ENCODE data around the gene PTPN2. TPM values are rescaled to one million over a fixed set of nuclear protein-coding genes. Genes with fewer than 3 reads are reported as not detected.

Gene PTPN2
- total RNA-seq, 1 experiment from 2014 or later, result 55.0 TPM

DNA sequence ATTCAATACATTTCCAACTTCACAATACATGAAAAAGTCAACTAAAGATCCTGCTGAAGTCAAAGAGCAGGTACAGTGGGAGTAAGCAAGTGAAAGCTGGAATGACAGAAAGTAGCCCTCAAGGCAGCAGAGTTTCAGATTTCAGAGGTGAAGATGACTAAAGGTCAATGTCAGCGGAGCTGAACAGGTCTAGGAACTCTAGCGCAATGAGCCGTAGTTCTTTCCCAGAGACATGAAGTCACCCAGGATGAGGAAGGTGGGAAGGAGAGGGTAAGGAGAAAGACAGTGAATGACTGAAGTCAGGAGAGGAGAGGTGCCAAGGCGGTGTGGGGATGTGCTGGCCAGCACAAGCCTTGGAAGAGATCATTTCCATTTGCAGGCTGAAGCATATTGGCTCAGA is 28.1 kb downstream of the PTPN2 start:
- no peak overlapping the region for H3K27ac Mint-ChIP-seq (ENCODE audit: unreplicated experiment)
- no peaks in the 10 kb centered on the region for H3K27me3 ChIP-seq (replicated peaks; ENCODE audit: control insufficient read depth, insufficient read depth, low read length)
- H3K4me1 ChIP-seq, result peaks cover 4% of the 10 kb centered on the region; the same call in 1 of the 2 replicates
- POLR2A ChIA-PET, result no interaction called here
- peaks cover 32% of the 10 kb centered on the region for H3K36me3 Mint-ChIP-seq (ENCODE audit: insufficient read depth, unreplicated experiment)
- CTCF ChIA-PET, result no interaction called here
- no peak for DNase-seq
- BruUV-seq (replicated peaks), result no TSS peak
- H3K4me1 Mint-ChIP-seq (ENCODE audit: low read depth, unreplicated experiment), result peaks cover 8% of the 10 kb centered on the region
- TF ChIP-seq, protein P1, sequence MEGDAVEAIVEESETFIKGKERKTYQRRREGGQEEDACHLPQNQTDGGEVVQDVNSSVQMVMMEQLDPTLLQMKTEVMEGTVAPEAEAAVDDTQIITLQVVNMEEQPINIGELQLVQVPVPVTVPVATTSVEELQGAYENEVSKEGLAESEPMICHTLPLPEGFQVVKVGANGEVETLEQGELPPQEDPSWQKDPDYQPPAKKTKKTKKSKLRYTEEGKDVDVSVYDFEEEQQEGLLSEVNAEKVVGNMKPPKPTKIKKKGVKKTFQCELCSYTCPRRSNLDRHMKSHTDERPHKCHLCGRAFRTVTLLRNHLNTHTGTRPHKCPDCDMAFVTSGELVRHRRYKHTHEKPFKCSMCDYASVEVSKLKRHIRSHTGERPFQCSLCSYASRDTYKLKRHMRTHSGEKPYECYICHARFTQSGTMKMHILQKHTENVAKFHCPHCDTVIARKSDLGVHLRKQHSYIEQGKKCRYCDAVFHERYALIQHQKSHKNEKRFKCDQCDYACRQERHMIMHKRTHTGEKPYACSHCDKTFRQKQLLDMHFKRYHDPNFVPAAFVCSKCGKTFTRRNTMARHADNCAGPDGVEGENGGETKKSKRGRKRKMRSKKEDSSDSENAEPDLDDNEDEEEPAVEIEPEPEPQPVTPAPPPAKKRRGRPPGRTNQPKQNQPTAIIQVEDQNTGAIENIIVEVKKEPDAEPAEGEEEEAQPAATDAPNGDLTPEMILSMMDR (IDR thresholded peaks at IDR 0.05; ENCODE audit: insufficient read depth in 1 of 2, low read depth in 1 of 2, low read length in 1 of 2, severe bottlenecking in 1 of 2, unreplicated experiment in 1 of 2), result no peak
- H3K9me3 Mint-ChIP-seq (ENCODE audit: unreplicated experiment), result no peaks in the 10 kb centered on the region
- H3K9me3 ChIP-seq, result no peaks in the 10 kb centered on the region
- H3K4me3 ChIP-seq (ENCODE audit: low read depth, low read length), result no peak overlapping the region
- no peaks in the 10 kb centered on the region; the same call in 1 of the 2 replicates for H3K36me3 ChIP-seq (ENCODE audit: control insufficient read depth, insufficient read depth, low read length)
- no peaks in the 10 kb centered on the region for H3K27me3 Mint-ChIP-seq (ENCODE audit: insufficient read depth, unreplicated experiment)
- no peak overlapping the region for H3K4me3 Mint-ChIP-seq (ENCODE audit: unreplicated experiment)
- intact Hi-C loops (cut with micrococcal nuclease; ENCODE audit: unreplicated experiment), result no loop called here

DNA sequence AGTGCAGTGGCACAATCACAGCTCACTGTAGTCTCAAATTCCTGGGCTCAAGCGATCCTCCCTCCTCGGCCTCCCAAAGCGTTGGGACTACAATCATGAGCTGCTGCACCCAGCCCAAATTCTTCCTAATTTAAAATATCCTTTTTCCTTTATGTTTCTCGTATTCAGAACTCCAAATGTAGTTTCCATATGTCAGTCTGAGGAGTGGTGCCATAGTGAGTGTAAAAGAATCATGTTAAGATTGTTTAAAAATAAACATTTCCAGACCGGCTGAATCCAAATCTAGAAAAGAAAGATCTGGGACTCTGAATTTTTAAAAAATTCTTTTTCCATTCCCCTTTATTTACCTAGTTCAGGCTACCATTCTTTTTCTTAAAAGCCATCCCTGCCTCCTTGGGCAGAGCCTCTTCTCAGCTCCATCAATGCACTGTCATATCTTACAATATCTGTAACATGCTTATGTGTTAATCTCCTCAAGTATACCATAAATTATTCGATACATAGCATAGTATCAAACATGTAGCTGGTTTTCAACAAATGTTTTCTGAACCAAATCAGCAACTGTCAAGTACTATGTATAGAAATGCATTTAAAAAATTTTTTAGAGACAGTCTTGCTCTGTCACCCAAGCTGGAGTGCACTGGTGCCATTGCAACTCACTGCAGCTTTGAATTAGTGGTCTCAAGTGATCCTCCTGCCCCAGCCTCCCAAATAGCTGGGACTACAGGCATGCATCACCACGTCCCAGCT is 31.3 kb downstream of the PTPN2 start:
- H3K27ac Mint-ChIP-seq (ENCODE audit: unreplicated experiment), result no peak overlapping the region
- ChIA-PET CTCF (no interaction called here), POLR2A (interaction anchor here (0.5 kb wide), 1 partner anchor 138 kb away, joined by 9 read pairs; no protein-coding TSS in a partner anchor)
- no peaks in the 10 kb centered on the region for H3K9me3 ChIP-seq
- peaks cover 4% of the 10 kb centered on the region; the same call in 1 of the 2 replicates for H3K4me1 ChIP-seq
- BruUV-seq (replicated peaks), result no TSS peak
- H3K36me3 ChIP-seq (ENCODE audit: control insufficient read depth, insufficient read depth, low read length), result no peaks in the 10 kb centered on the region; the same call in 1 of the 2 replicates
- H3K27me3 ChIP-seq (replicated peaks; ENCODE audit: control insufficient read depth, insufficient read depth, low read length), result no peaks in the 10 kb centered on the region
- no peaks in the 10 kb centered on the region for H3K9me3 Mint-ChIP-seq (ENCODE audit: unreplicated experiment)
- H3K4me1 Mint-ChIP-seq (ENCODE audit: low read depth, unreplicated experiment), result peaks cover 8% of the 10 kb centered on the region
- H3K4me3 Mint-ChIP-seq (ENCODE audit: unreplicated experiment), result no peak overlapping the region
- no peaks in the 10 kb centered on the region for H3K27me3 Mint-ChIP-seq (ENCODE audit: insufficient read depth, unreplicated experiment)
- no peak for DNase-seq
- intact Hi-C loops (cut with micrococcal nuclease; ENCODE audit: unreplicated experiment), result no loop called here
- H3K4me3 ChIP-seq (ENCODE audit: low read depth, low read length), result no peak overlapping the region
- TF ChIP-seq, protein P1 (IDR thresholded peaks at IDR 0.05; ENCODE audit: insufficient read depth in 1 of 2, low read depth in 1 of 2, low read length in 1 of 2, severe bottlenecking in 1 of 2, unreplicated experiment in 1 of 2), result no peak
- H3K36me3 Mint-ChIP-seq (ENCODE audit: insufficient read depth, unreplicated experiment), result peaks cover 40% of the 10 kb centered on the region

DNA sequence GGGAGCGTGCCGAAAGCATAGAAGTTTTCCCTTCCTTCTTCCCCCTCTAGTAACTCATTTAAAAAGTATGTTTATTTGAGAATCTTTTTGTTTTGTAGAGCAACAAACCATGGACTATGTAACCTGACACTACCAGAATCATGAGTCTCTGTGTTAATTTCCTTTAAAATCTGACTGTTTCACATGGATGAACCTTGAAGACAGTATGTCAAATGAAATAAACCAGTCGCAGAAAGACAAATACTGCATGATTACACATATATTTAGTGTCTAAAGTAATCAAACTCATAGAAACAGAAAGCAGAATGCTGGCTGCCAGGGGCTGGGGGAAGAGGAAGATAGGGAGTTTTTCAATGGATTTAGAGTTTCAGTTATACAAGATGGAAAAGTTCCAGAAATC is 32.3 kb downstream of the PTPN2 start:
- BruUV-seq (replicated peaks), result no TSS peak
- Mint-ChIP-seq H3K36me3 (ENCODE audit: insufficient read depth, unreplicated experiment) (peaks cover 40% of the 10 kb centered on the region), H3K9me3 (ENCODE audit: unreplicated experiment) (no peaks in the 10 kb centered on the region), H3K27me3 (ENCODE audit: insufficient read depth, unreplicated experiment) (no peaks in the 10 kb centered on the region), H3K4me1 (ENCODE audit: low read depth, unreplicated experiment) (peaks cover 8% of the 10 kb centered on the region), H3K4me3 (ENCODE audit: unreplicated experiment) (no peak overlapping the region), H3K27ac (ENCODE audit: unreplicated experiment) (no peak overlapping the region)
- POLR2A ChIA-PET, result no interaction called here
- CTCF ChIA-PET, result no interaction called here
- no peaks in the 10 kb centered on the region for H3K9me3 ChIP-seq
- no peak for DNase-seq
- H3K4me1 ChIP-seq, result peaks cover 4% of the 10 kb centered on the region; the same call in 1 of the 2 replicates
- no peaks in the 10 kb centered on the region; the same call in 1 of the 2 replicates for H3K36me3 ChIP-seq (ENCODE audit: control insufficient read depth, insufficient read depth, low read length)
- H3K4me3 ChIP-seq (ENCODE audit: low read depth, low read length), result no peak overlapping the region
- TF ChIP-seq, protein P1 (IDR thresholded peaks at IDR 0.05; ENCODE audit: insufficient read depth in 1 of 2, low read depth in 1 of 2, low read length in 1 of 2, severe bottlenecking in 1 of 2, unreplicated experiment in 1 of 2), result no peak
- no peaks in the 10 kb centered on the region for H3K27me3 ChIP-seq (replicated peaks; ENCODE audit: control insufficient read depth, insufficient read depth, low read length)
- intact Hi-C loops (cut with micrococcal nuclease; ENCODE audit: unreplicated experiment), result no loop called here
